Activated T-cell treated with anti-CD3 and anti-CD28 coated beads, Interleukin-2, amount 50 U/mL, for 4 hours (primary cell): ENCODE data around the gene BRINP1. TPM values are rescaled to one million over a fixed set of nuclear protein-coding genes. Genes with fewer than 3 reads are reported as not detected.

Experiments
- ATAC-seq, 2 donors: fragments of 200-7000 bp; cut with Tn5 transposase; one replicate each; pipeline ENCODE4 v1.10.0; 2021
- DNase-seq: peaks from one replicate; pipeline ENCODE4 v3.0.0-alpha.2; 2020
- H3K27me3 Mint-ChIP-seq: one replicate; pipeline ENCODE4 v1.8.0; 2021; ENCODE audit warnings: low read depth, mixed read lengths
- H3K36me3 Mint-ChIP-seq: one replicate; pipeline ENCODE4 v1.8.0; 2022; ENCODE audit warnings: mixed read lengths; ENCODE audit not compliant: insufficient read depth
- H3K4me1 Mint-ChIP-seq: one replicate; pipeline ENCODE4 v1.8.0; 2021; ENCODE audit warnings: low read depth, mixed read lengths
- H3K4me3 Mint-ChIP-seq: one replicate; pipeline ENCODE4 v1.8.0; 2021; ENCODE audit warnings: mild to moderate bottlenecking, moderate library complexity, mixed read lengths
- H3K9me3 Mint-ChIP-seq: one replicate; pipeline ENCODE4 v1.8.0; 2021; ENCODE audit warnings: mixed read lengths
- total RNA-seq, 3 donors: library from RNA; stranded (reverse); gene quantifications; one replicate each; pipeline ENCODE4 v1.2.1, GENCODE V29; 2021

The BRINP1 gene
- total RNA-seq, 3 donors from 2014 or later = not detected

DNA sequence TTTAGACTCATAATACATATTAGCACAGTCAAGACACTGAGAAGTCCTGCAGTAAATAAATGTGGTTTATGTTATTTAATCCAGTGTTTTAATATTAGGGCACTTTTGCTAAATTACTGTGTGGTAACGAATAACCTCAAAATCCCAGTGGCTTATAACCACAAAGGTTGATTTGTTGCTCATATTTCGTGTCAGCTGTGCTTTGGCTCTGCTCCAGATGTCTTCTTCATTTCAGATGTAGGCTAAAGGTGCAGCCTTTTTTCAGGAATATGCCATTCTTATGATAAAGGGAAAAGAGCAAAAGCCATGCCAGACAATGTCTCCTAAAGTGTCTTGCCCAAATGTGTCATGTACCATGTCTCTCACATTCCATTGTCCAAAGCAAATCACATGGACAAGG lies 144.8 kb downstream of the BRINP1 start:
- no peak for ATAC-seq
- Mint-ChIP-seq H3K9me3 (no peaks in the 10 kb centered on the region), H3K36me3 (no peaks in the 10 kb centered on the region), H3K4me1 (no peaks in the 10 kb centered on the region), H3K27me3 (no peaks in the 10 kb centered on the region), H3K4me3 (no peak overlapping the region)
- DNase-seq = no peak

DNA sequence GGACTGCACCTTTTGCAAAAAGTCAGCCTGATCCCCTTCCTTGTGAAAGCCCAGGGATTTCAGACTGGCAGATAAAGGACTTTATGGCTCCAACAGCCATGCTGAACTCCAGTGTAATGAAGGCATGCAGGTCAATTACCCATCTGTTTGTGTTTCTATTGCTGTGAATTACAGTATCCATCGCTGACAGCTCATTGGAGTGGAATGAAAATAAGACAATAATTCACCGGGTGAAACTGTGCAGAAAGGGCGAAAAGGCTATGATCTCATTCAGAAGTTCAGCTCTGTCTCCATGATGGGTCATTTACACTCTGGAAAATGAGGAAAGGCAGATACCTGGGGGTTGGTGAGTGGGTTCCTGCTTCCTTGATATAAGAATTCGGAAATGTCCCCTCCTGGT lies 148.0 kb downstream of the BRINP1 start:
- Mint-ChIP-seq H3K27me3 (no peaks in the 10 kb centered on the region), H3K36me3 (no peaks in the 10 kb centered on the region), H3K4me3 (no peak overlapping the region), H3K4me1 (no peaks in the 10 kb centered on the region), H3K9me3 (no peaks in the 10 kb centered on the region)
- DNase-seq = no peak
- no peak for ATAC-seq

DNA sequence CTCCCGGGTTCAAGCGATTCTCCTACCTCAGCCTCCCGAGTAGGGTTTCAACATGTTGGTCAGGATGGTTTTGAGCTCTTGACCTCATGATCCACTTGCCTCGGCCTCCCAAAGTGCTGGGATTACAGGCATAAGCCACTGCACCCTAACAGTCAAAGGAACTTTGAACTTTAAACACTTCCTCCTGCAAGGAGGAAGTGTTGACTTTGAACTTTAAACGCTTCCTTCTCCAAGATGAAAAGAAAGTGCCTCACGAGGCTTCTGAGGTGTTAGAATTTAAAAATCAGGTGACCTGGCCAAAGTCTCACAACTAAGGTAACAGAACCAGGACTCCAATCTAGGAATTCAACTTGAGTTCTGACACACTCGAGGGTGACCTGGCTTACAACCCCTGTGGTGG lies 150.9 kb downstream of the BRINP1 start:
- H3K9me3 Mint-ChIP-seq = no peaks in the 10 kb centered on the region
- no peak overlapping the region for H3K4me3 Mint-ChIP-seq
- H3K36me3 Mint-ChIP-seq = no peaks in the 10 kb centered on the region
- no peak for ATAC-seq
- H3K4me1 Mint-ChIP-seq = no peaks in the 10 kb centered on the region
- H3K27me3 Mint-ChIP-seq = no peaks in the 10 kb centered on the region
- DNase-seq = no peak

DNA sequence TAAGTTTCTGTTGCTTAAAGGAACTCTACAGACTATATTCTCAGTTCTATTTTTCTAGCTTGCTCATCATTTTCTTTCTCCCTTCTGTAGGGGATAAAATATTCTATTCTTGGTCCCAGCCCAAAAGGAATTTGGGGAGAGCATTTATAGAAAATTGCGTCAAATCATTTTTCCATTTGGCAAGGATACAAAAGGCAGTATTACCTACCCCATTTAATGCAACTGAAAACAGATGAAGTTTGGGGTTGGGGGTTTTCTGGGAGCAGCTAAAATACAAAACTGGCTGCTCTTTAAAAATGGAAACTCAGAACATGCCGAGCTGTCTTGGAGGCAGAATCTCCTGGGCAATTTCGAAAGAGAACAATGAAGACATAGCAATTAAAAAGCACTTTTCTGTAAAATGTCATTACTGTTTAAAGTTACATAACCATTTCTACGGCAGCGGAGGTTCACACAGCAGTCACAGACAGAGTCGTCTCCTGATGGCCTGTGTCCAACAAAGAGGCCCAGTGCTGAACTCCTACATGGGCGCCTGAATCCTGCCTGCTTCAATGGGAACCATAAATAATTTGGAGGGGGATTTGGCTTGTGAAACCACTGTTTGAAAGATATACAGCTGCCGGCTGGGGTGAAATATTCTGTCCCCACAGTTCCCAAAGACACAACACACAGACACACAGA lies 152.4 kb downstream of the BRINP1 start:
- H3K4me3 Mint-ChIP-seq = no peak overlapping the region
- H3K4me1 Mint-ChIP-seq = no peaks in the 10 kb centered on the region
- H3K9me3 Mint-ChIP-seq = no peaks in the 10 kb centered on the region

DNA sequence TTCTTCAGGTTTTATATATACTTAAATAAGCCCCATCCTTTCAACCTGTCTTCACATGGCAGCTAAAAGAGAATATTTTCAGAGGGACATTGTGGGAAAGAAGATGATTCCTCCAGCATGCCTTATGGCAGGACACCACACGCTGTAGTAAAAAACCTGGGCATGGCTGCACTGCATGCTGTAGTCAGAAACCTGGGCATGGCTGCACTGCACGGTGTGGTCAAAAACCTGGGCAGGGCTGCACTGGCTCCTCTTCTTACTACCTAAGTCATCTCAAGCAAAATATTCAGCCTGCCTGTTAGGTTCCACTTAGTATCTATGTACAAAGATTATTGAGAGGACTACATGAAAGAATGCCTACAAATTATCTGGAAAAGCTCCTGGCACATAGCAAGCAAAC lies 153.6 kb downstream of the BRINP1 start:
- H3K27me3 Mint-ChIP-seq = no peaks in the 10 kb centered on the region
- no peaks in the 10 kb centered on the region for H3K9me3 Mint-ChIP-seq
- no peaks in the 10 kb centered on the region for H3K36me3 Mint-ChIP-seq
- no peak overlapping the region for H3K4me3 Mint-ChIP-seq
- ATAC-seq (no peak), DNase-seq (no peak)
- H3K4me1 Mint-ChIP-seq = no peaks in the 10 kb centered on the region

More for the DNA sequence above, 152.4 kb downstream of the BRINP1 start:
- no peak for DNase-seq
- H3K27me3 Mint-ChIP-seq = no peaks in the 10 kb centered on the region
- no peak for ATAC-seq
- no peaks in the 10 kb centered on the region for H3K36me3 Mint-ChIP-seq

DNA sequence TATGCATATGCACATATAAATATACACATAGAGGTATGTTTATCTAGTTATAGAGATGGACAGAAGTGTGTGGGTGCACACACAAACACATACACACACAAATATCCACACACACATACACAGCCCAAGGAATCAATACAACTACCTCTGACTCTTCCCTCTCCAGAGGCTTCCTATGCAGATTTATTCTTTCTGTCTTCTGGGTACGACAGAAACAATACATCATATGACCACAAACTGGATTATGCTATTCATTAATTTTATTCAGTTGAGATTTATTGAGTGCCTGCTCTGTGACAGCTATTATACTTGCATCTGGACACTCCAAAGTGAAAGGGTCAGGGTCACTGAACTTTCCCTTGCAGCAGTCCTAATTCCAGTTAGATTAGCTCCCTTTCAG lies 155.8 kb downstream of the BRINP1 start:
- DNase-seq (no peak), ATAC-seq (no peak)
- Mint-ChIP-seq H3K4me3 (no peak overlapping the region), H3K9me3 (no peaks in the 10 kb centered on the region), H3K4me1 (no peaks in the 10 kb centered on the region), H3K36me3 (no peaks in the 10 kb centered on the region), H3K27me3 (no peaks in the 10 kb centered on the region)

DNA sequence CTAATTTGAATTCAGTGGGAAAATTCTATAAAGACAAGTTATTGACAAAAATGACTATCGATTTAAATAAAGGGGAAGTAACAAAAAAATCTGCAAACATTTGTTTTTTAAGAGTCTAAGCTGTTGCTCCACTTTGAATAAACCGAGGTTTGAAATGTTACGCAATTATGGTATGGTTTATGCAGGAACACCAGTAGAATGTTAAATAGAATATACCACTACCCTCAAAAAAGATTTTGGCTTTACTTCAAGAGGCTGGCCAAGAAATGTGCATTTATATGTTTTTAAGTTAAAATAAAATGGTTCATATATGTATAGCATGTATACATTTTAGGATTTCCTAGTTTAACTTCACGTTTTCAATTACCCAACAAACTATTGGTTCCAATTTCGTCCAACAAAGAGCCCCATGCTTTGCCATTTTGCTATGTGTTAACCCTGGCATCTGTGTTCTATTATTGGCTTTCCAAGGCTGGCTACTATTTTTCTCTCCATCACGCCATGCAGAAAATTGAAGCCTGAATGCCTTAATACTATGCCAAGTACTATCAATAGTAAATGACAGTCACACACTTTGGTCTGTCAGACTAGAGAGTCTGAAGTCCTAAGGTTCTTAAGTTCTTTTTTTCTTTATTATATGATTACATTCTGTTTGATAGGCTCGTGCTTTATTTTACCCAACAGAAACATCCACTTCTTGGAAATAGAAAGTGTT lies 171.2 kb downstream of the BRINP1 start:
- H3K4me3 Mint-ChIP-seq = no peak overlapping the region
- H3K27me3 Mint-ChIP-seq = no peaks in the 10 kb centered on the region
- no peak for DNase-seq
- ATAC-seq = no peak
- no peaks in the 10 kb centered on the region for H3K36me3 Mint-ChIP-seq
- no peaks in the 10 kb centered on the region for H3K4me1 Mint-ChIP-seq
- peaks cover 4% of the 10 kb centered on the region for H3K9me3 Mint-ChIP-seq

DNA sequence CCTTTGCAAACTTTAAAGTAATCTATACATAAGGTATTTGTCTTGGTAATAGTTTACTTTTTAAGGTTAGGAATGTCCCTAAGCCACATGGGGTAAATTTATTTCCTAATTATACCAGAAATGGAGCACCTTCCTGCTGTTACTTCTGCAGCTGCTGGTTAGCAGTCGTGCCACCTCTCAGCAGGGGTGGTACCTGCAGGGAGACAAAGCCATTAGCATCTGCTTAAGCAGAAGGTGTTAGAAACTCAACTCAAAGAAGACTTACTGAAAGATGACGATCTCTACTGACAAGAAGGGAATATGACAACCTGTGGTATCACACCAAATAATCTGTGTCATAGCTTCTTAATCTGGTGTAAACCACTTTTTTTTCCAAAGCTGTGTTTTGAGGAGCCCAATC lies 173.7 kb downstream of the BRINP1 start:
- ATAC-seq (no peak), DNase-seq (no peak)
- Mint-ChIP-seq H3K4me3 (no peak overlapping the region), H3K36me3 (no peaks in the 10 kb centered on the region), H3K27me3 (no peaks in the 10 kb centered on the region), H3K9me3 (peaks cover 8% of the 10 kb centered on the region), H3K4me1 (no peaks in the 10 kb centered on the region)

DNA sequence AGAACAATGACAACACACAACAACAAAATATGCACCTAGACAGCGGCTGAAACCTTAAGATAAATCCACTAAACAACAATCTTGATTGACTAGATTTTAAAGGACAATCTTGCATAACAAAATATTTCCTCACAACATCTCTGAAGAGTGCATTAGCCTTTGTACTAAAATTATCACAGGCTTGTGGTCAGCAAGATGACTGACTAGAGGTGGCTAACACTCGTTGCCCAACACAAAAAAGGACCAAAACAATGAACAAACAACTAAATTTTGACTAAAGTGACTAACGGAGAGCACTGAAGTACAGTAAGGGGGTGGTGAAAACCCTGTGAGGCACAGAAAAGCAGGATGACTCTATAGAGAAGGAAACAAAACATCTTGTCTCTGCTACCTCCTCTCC lies 183.9 kb downstream of the BRINP1 start:
- H3K4me1 Mint-ChIP-seq = no peaks in the 10 kb centered on the region
- H3K36me3 Mint-ChIP-seq = no peaks in the 10 kb centered on the region
- DNase-seq (no peak), ATAC-seq (no peak)
- no peak overlapping the region for H3K4me3 Mint-ChIP-seq
- H3K9me3 Mint-ChIP-seq = peaks cover 5% of the 10 kb centered on the region
- no peaks in the 10 kb centered on the region for H3K27me3 Mint-ChIP-seq

DNA sequence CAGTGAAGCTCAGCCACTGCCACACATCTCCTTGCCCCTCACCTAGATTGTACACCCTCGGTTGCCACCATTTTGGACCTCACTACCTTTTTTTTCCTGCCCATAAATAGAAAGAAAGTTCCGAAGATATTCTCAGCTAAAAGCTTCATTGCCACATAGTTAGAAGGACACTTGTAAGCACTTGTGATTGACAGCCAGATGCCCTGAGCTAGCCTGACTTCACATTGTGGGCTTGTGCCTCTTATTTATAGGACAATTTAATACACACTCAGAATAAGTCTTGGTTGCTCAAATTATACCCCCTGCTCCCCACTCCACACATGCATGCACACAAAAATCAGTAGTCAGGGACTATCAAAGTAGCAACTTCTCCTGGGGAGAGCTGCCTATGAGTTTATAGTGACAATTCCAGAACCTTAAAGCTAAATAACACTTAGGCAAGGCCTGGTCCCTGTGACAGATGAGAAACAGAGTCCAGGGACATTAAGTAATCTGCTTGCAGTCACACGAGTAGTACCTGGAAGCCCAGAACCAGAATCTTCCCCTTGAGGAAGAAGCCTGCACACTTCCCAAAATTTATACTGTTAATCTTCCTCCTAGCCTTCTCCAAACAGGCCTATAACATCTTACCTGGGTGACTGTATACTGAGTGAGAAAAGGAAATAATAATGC lies 184.8 kb downstream of the BRINP1 start:
- H3K4me1 Mint-ChIP-seq = no peaks in the 10 kb centered on the region
- H3K4me3 Mint-ChIP-seq = no peak overlapping the region
- no peak for ATAC-seq
- H3K9me3 Mint-ChIP-seq = peaks cover 5% of the 10 kb centered on the region
- no peaks in the 10 kb centered on the region for H3K27me3 Mint-ChIP-seq
- no peaks in the 10 kb centered on the region for H3K36me3 Mint-ChIP-seq
- no peak for DNase-seq

DNA sequence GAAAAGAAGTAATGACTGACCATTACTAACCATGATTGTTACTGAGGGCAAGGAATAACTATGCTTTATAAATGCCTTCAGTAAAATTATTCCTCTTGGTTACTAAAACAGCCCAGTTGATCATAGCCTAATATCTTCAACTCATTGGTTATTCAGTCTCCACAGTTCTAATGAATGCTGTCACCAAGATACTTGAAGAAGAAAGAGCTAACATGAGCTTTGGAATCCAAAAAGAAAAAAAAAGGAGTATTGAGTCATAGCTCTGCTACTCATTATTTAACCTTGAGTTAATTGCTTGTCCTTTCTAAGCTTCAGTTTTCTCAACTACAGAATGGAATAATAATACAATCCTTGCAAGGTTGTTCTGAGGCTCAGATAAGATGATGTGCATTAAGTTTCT lies 187.7 kb downstream of the BRINP1 start:
- H3K27me3 Mint-ChIP-seq = no peaks in the 10 kb centered on the region
- no peaks in the 10 kb centered on the region for H3K4me1 Mint-ChIP-seq
- no peak for ATAC-seq

DNA sequence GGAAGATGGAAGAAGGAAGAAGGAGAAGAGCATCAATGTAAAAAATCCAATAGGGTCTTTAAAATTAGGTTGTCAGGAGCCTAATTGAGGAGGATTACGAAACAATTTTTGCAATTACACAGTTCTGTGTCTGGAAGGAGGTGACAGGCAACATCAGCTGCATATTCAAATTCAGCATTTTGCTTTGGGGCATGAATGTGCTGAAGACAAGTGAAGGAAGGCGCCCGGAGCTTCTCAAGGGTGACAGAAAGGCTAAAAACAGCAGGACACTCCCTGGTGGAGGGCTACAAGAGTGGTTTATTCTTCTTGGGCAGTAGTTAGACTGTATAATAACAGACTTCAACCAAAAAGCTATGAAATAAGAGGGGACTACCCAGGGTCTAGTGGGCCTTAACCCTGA lies 188.3 kb downstream of the BRINP1 start:
- Mint-ChIP-seq H3K27me3 (no peaks in the 10 kb centered on the region), H3K4me3 (no peak overlapping the region), H3K9me3 (peaks cover 7% of the 10 kb centered on the region), H3K36me3 (no peaks in the 10 kb centered on the region), H3K4me1 (no peaks in the 10 kb centered on the region)
- ATAC-seq (no peak), DNase-seq (no peak)

More for the DNA sequence above, 187.7 kb downstream of the BRINP1 start:
- Mint-ChIP-seq H3K4me3 (no peak overlapping the region), H3K9me3 (peaks cover 7% of the 10 kb centered on the region), H3K36me3 (no peaks in the 10 kb centered on the region)
- no peak for DNase-seq

DNA sequence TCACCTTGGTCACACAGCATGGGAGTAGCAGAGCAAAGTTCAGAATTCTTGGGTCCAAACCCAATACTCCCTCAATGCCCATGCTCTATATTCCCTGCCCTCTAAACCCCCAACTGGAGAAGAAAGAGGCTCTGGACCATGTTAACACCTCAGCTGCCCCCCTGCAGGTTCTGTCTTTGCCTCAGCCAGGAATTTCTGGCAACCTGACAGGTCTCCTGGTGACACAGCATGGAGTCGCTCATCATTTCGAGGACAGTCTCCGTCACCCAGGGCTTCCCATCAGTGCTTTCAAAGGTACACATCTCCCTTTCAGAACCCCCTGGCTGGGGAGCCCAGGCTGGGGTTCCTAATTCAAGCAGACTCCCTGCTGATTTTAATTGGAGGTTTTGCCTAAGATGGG lies 189.5 kb downstream of the BRINP1 start:
- ATAC-seq (no peak), DNase-seq (no peak)
- Mint-ChIP-seq H3K27me3 (no peaks in the 10 kb centered on the region), H3K4me1 (no peaks in the 10 kb centered on the region), H3K36me3 (no peaks in the 10 kb centered on the region), H3K9me3 (peaks cover 7% of the 10 kb centered on the region), H3K4me3 (no peak overlapping the region)

DNA sequence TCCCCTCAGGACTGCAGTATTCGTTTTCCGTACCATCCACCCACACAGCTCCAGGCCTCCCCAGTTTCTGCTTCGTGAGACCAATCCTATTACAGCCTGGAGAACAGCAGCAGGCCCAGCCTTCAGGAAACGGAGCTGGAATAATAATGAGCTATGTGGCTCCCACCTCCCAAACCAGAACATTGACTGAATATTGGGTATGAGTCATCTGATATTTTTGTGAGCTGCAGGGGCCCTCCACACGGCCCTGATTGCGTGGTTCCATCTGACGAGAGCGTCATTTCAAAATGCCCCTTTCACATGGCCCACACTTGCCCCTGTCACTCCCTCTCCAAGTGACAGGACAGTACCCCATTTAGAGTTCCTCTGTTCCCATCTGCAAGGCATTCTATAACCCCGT lies 192.0 kb downstream of the BRINP1 start:
- DNase-seq (no peak), ATAC-seq (no peak)
- Mint-ChIP-seq H3K27me3 (no peaks in the 10 kb centered on the region), H3K4me3 (no peak overlapping the region), H3K9me3 (peaks cover 7% of the 10 kb centered on the region), H3K4me1 (no peaks in the 10 kb centered on the region), H3K36me3 (no peaks in the 10 kb centered on the region)

DNA sequence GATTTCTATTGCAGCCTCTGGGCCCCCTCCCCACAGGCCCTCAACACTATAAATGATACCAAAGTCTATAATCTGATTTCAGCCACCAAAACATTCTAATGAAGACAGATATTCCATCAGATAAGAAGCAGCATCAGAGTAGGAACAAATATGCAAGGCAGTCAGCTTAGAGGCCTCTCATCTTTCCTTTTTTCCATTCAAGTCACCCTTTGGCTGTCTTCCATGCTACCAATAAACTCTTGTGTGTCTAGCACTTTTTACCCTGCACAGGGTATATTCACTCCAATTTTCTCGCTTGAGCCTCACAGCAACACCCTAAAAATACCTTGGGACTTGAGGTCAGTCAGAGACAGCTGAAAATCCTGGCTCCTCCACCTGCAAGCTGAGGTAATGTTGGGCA lies 193.7 kb downstream of the BRINP1 start:
- H3K36me3 Mint-ChIP-seq = no peaks in the 10 kb centered on the region
- ATAC-seq (no peak), DNase-seq (no peak)
- H3K4me3 Mint-ChIP-seq = no peak overlapping the region
- no peaks in the 10 kb centered on the region for H3K4me1 Mint-ChIP-seq
- peaks cover 7% of the 10 kb centered on the region for H3K9me3 Mint-ChIP-seq
- no peaks in the 10 kb centered on the region for H3K27me3 Mint-ChIP-seq
